CD4-positive, alpha-beta memory T cell (primary cell): ENCODE measurements around the gene SOX8. TPM values are rescaled to one million over a fixed set of nuclear protein-coding genes. Genes with fewer than 3 reads are reported as not detected.

Source experiments
- CTCF ChIA-PET: fragments of 350-600 bp; sonication (Branson Sonifier 250); formaldehyde crosslinking; loops from one replicate; lab custom pipeline; 2021; ENCODE audit warnings: inconsistent platforms; ENCODE audit not compliant: partially characterized antibody; lab: Charles Lee
- POLR2A ChIA-PET: fragments of 350-600 bp; sonication (Branson Sonifier 250); formaldehyde crosslinking; loops from one replicate; lab custom pipeline; 2021; ENCODE audit not compliant: partially characterized antibody; lab: Charles Lee
- DNase-seq, 5 donors: peaks; one replicate each; pipeline versions ENCODE4 v3.0.0 to v3.0.0-alpha.2; 2020 to 2022; ENCODE audit warnings: mixed read lengths in 1 of 5
- H3K27ac ChIP-seq: one replicate; pipeline ENCODE4 v1.7.0; 2013; ENCODE audit warnings: low read depth, low read length
- H3K27me3 ChIP-seq: 2 replicates; pipeline ENCODE4 v1.7.0; 2013; ENCODE audit warnings: mild to moderate bottlenecking, low read length, moderate library complexity; ENCODE audit not compliant: insufficient read depth
- H3K36me3 ChIP-seq: 2 replicates; pipeline ENCODE4 v1.7.0; 2013; ENCODE audit warnings: mild to moderate bottlenecking, low read length, moderate library complexity; ENCODE audit not compliant: insufficient read depth
- H3K4me1 ChIP-seq: 2 replicates; pipeline ENCODE4 v1.7.0; 2013; ENCODE audit warnings: mild to moderate bottlenecking, low read length, moderate library complexity; ENCODE audit not compliant: insufficient read depth
- H3K4me3 ChIP-seq, 2 donors: one replicate each; pipeline ENCODE4 v1.7.0; 2013; ENCODE audit warnings: low read length in 2 of 2, mild to moderate bottlenecking in 1 of 2
- H3K9me3 ChIP-seq, 2 donors: one replicate each; pipeline ENCODE4 v1.7.0; 2013; ENCODE audit warnings: low read length in 2 of 2, control low read depth in 1 of 2; ENCODE audit not compliant: control insufficient read depth in 1 of 2
- H3K27ac Mint-ChIP-seq, 7 donors: one replicate each; pipeline ENCODE4 v1.8.0; 2020 to 2021; ENCODE audit warnings: mixed read lengths in 7 of 7, mild to moderate bottlenecking in 6 of 7, inconsistent platforms in 3 of 7, moderate library complexity in 3 of 7
- H3K27me3 Mint-ChIP-seq, 2 donors: one replicate each; pipeline ENCODE4 v1.8.0; 2020 to 2021; ENCODE audit warnings: mixed read lengths in 2 of 2
- H3K36me3 Mint-ChIP-seq, 2 donors: one replicate each; pipeline ENCODE4 v1.8.0; 2020 to 2021; ENCODE audit warnings: mixed read lengths in 2 of 2, inconsistent platforms in 1 of 2, mild to moderate bottlenecking in 1 of 2
- H3K4me1 Mint-ChIP-seq, 4 donors: one replicate each; pipeline ENCODE4 v1.8.0; 2020 to 2021; ENCODE audit warnings: mixed read lengths in 4 of 4, mild to moderate bottlenecking in 1 of 4
- H3K4me3 Mint-ChIP-seq, 8 donors: one replicate each; pipeline ENCODE4 v1.8.0; 2020 to 2021; ENCODE audit warnings: mixed read lengths in 8 of 8, mild to moderate bottlenecking in 7 of 8, moderate library complexity in 6 of 8, inconsistent platforms in 3 of 8
- H3K9me3 Mint-ChIP-seq, 8 donors: one replicate each; pipeline ENCODE4 v1.8.0; 2020 to 2021; ENCODE audit warnings: mixed read lengths in 8 of 8, mild to moderate bottlenecking in 5 of 8, inconsistent platforms in 3 of 8, moderate library complexity in 1 of 8
- intact Hi-C: fragments of 100-400 bp; cut with micrococcal nuclease; formaldehyde crosslinking; loops from one replicate; pipeline ENCODE4 v1.15.1; 2023
- polyA plus RNA-seq, 2 donors: library from polyadenylated mRNA; unstranded; fragments of 300-500 nt; fragmentation: Illumina TruSeq; gene quantifications; one replicate each; pipeline ENCODE4 v1.2.3, GENCODE V29; 2021
- total RNA-seq, 2 experiments: library from RNA; stranded (reverse); gene quantifications; one replicate each; pipeline ENCODE4 v1.2.3, GENCODE V29; 2021

The SOX8 gene
- total and polyA plus RNA-seq, 4 experiments from 2014 or later = 0.47 to 3.4 (median 2.4) TPM

DNA sequence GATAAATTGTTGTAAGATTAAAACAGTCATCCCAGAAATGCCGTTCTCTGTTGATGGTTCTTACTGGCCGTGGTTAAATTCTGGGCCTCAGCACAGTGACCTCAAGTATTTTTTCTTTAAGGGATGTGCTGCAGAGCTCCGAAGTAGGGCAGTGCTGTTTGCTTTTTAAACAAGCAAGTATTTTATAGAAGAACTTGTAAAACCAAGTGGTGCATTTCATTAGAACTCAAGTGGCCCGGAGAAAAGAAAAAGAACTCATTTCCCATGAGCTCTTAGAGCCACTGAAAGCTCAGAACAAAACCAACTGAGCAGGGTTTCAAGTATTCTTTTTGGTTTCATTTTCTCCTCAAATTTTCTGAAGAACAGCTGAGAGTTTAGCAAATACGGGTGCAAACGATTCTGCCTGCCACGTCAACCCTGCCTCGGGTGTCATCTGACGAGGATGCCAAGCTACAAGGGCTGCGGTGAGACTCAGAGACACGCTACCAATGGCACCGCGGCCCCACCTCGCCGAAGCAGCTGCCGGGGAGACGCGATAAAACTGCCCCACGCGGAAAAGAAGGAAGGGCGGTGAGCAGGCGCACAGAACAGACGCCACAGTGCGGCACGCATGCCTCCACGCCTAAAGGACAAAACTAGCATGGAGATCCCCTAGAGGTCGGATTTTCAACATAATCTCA lies 17.1 kb upstream of the SOX8 start:
- H3K27me3 ChIP-seq = no peaks in the 10 kb centered on the region
- peak overlapping the region; percentile 70 for H3K27ac ChIP-seq
- Mint-ChIP-seq H3K4me3 (peak overlapping the region; percentile 69 to 88 (median 84)), H3K36me3 (peaks cover 25 to 27% of the 10 kb centered on the region in 2 donors), H3K27ac (peak overlapping the region; percentile 79 to 98 (median 95)), H3K4me1 (peaks cover 23 to 58% (median 44%) of the 10 kb centered on the region in 4 donors), H3K27me3 (no peaks in the 10 kb centered on the region), H3K9me3 (peaks cover 0 to 4% (median 0%) of the 10 kb centered on the region in 8 donors)
- ChIA-PET CTCF (interaction anchor here (0.9 to 1.9 kb wide), 7 partner anchors 16 to 252 kb away, joined by 3 to 9 read pairs (median 4); partner anchors contain the start of gene SOX8), POLR2A (interaction anchor here (0.8 to 10.8 kb wide), 11 partner anchors 9 to 269 kb away, joined by 3 to 120 read pairs (median 5); partner anchors contain the start of gene SOX8)
- peaks cover 37% of the 10 kb centered on the region for H3K4me1 ChIP-seq
- no peaks in the 10 kb centered on the region for H3K36me3 ChIP-seq
- H3K9me3 ChIP-seq = no peaks in the 10 kb centered on the region
- DNase-seq = peak; percentile 74 to 92 (median 86)
- intact Hi-C loops = loop anchor here (5.0 kb wide), 1 partner anchor 33 kb away; no protein-coding TSS in a partner anchor
- H3K4me3 ChIP-seq = peak overlapping the region; percentile 30 to 34

DNA sequence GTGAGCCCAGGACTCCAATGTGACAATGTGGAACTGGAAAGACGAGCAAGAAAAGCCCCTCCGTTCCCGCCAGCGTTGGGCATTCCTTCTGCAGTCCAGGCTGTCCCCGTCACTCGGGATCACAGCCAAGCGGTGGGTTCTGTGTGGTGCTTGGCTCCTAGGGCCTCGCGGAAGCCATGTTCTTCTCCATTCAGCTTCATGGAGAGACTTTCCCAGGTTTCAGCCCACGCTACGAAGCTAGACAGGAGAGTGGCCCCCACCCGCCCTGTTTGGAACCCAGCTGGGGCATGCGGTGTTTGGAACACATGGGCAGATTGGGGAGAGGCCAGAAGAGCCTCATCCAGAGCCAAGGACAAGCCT lies 16.6 kb upstream of the SOX8 start:
- H3K36me3 ChIP-seq = no peaks in the 10 kb centered on the region
- ChIA-PET POLR2A (interaction anchor here (0.7 to 10.8 kb wide), 8 partner anchors 12 to 270 kb away, joined by 3 to 120 read pairs (median 9); partner anchors contain the start of gene SOX8), CTCF (interaction anchor here (0.8 to 1.9 kb wide), 8 partner anchors 16 to 253 kb away, joined by 3 to 9 read pairs (median 4); partner anchors contain the start of gene SOX8)
- H3K4me3 ChIP-seq = peak overlapping the region in 1 of 2 donors; percentile 22
- Mint-ChIP-seq H3K27ac (peak overlapping the region; percentile 79 to 98 (median 95)), H3K27me3 (no peaks in the 10 kb centered on the region), H3K4me3 (peak overlapping the region; percentile 69 to 88 (median 84)), H3K9me3 (peaks cover 0 to 3% (median 0%) of the 10 kb centered on the region in 8 donors), H3K4me1 (peaks cover 23 to 58% (median 44%) of the 10 kb centered on the region in 4 donors), H3K36me3 (peaks cover 25 to 27% of the 10 kb centered on the region in 2 donors)
- H3K9me3 ChIP-seq = no peaks in the 10 kb centered on the region
- no peak for DNase-seq
- intact Hi-C loops = no loop called here
- peaks cover 42% of the 10 kb centered on the region for H3K4me1 ChIP-seq
- H3K27ac ChIP-seq = peak overlapping the region; percentile 70
- H3K27me3 ChIP-seq = no peaks in the 10 kb centered on the region

DNA sequence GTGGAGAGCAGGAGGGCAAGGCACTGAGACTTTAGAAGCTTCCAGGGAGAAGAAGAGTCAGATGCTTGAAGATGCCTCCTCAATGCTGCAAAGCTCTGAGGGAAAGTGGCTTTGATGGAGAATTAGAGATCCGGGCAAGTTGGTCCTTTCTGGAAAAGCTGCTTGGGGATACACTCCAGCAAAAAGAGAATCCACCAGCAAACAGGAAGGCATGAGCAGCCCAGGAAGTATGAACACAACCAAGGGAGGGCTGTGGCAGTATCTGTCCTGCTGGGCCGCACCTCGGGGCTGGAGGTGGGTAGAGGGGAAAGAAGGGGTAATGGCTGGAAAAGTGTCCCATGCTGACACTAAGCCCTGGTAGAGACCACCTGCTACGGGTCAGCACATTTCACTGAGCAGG lies 16.1 kb upstream of the SOX8 start:
- Mint-ChIP-seq H3K4me3 (peak overlapping the region in 3 of 8 donors; percentile 25 to 43 (median 29)), H3K27ac (peak overlapping the region; percentile 79 to 98 (median 95)), H3K27me3 (no peaks in the 10 kb centered on the region), H3K4me1 (peaks cover 23 to 58% (median 44%) of the 10 kb centered on the region in 4 donors), H3K9me3 (peaks cover 0 to 3% (median 0%) of the 10 kb centered on the region in 8 donors), H3K36me3 (peaks cover 25 to 27% of the 10 kb centered on the region in 2 donors)
- POLR2A ChIA-PET = interaction anchor here (0.7 to 10.8 kb wide), 5 partner anchors 16 to 270 kb away, joined by 3 to 120 read pairs (median 31); partner anchors contain the start of gene SOX8
- no peaks in the 10 kb centered on the region for H3K36me3 ChIP-seq
- CTCF ChIA-PET = interaction anchor here (0.6 to 0.8 kb wide), 2 partner anchors 91 to 961 kb away, joined by 3 read pairs; no protein-coding TSS in a partner anchor
- peaks cover 43% of the 10 kb centered on the region for H3K4me1 ChIP-seq
- no peaks in the 10 kb centered on the region for H3K9me3 ChIP-seq
- H3K4me3 ChIP-seq = no peak overlapping the region
- intact Hi-C loops = no loop called here
- peak overlapping the region; percentile 70 for H3K27ac ChIP-seq
- no peak for DNase-seq
- H3K27me3 ChIP-seq = no peaks in the 10 kb centered on the region

DNA sequence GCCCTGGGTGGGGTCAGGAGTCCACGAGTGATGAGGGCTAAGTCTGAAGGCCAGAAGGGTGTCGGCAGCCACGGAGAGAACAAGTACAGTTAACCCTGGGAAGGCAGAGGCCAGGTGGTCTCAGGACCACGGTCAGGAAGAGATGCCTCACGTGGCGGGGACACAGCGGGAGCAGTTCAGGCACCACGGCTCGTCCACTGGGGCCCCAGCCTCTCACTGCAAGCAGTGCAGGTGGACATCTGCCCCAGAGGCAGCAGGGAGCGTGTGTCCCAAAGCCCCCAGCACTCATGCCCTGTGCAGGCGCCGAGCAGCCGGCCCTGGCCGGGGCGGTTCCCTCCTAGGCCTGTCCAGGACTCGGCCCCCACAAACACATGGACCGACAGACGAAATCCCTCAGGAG lies 15.5 kb upstream of the SOX8 start:
- H3K36me3 Mint-ChIP-seq = peaks cover 25 to 27% of the 10 kb centered on the region in 2 donors
- Histone ChIP-seq H3K27me3 (no peaks in the 10 kb centered on the region), H3K9me3 (no peaks in the 10 kb centered on the region), H3K27ac (no peak overlapping the region), H3K4me3 (no peak overlapping the region), H3K4me1 (peaks cover 43% of the 10 kb centered on the region), H3K36me3 (no peaks in the 10 kb centered on the region)
- H3K27ac Mint-ChIP-seq = peak overlapping the region in 6 of 7 donors; percentile 53 to 95 (median 80)
- DNase-seq = no peak
- intact Hi-C loops = no loop called here
- H3K4me1 Mint-ChIP-seq = peaks cover 23 to 58% (median 44%) of the 10 kb centered on the region in 4 donors
- CTCF ChIA-PET = no interaction called here
- POLR2A ChIA-PET = interaction anchor here (0.7 to 10.8 kb wide), 4 partner anchors 15 to 270 kb away, joined by 3 to 120 read pairs (median 42); partner anchors contain the start of gene SOX8
- H3K4me3 Mint-ChIP-seq = peak overlapping the region in 2 of 8 donors; percentile 25
- no peaks in the 10 kb centered on the region for H3K27me3 Mint-ChIP-seq
- H3K9me3 Mint-ChIP-seq = peaks cover 0 to 3% (median 0%) of the 10 kb centered on the region in 8 donors

DNA sequence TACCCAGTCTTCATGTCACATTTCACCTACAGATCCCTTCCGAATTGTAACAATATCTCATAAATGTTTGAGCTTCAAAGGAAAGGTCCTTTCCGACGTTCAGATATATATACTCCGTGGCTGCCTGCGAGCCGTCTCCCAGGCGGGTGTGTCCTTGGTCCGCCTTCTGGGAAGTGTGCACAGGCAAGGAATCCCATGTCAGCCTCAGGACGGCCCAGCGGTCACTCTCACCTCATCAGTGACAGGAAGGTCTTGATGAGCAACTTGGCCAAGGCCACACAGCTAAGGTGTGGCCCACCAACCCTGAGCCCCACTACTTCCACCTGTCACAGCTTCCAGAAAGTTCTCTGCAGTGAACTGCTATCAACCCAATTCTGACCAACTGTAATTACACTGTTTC lies 15.1 kb upstream of the SOX8 start:
- Histone ChIP-seq H3K4me3 (no peak overlapping the region), H3K9me3 (no peaks in the 10 kb centered on the region), H3K36me3 (no peaks in the 10 kb centered on the region), H3K27ac (no peak overlapping the region), H3K27me3 (no peaks in the 10 kb centered on the region), H3K4me1 (peaks cover 43% of the 10 kb centered on the region)
- ChIA-PET POLR2A (interaction anchor here (3.8 to 10.8 kb wide), 2 partner anchors 15 to 31 kb away, joined by 54 to 120 read pairs; partner anchors contain the start of gene SOX8), CTCF (no interaction called here)
- peaks cover 25 to 27% of the 10 kb centered on the region in 2 donors for H3K36me3 Mint-ChIP-seq
- H3K9me3 Mint-ChIP-seq = peaks cover 0 to 3% (median 0%) of the 10 kb centered on the region in 8 donors
- peak overlapping the region in 2 of 8 donors; percentile 20 to 25 for H3K4me3 Mint-ChIP-seq
- no peak for DNase-seq
- H3K27me3 Mint-ChIP-seq = no peaks in the 10 kb centered on the region
- peak overlapping the region in 5 of 7 donors; percentile 57 to 85 (median 64) for H3K27ac Mint-ChIP-seq
- H3K4me1 Mint-ChIP-seq = peaks cover 25 to 62% (median 46%) of the 10 kb centered on the region in 4 donors
- intact Hi-C loops = no loop called here

DNA sequence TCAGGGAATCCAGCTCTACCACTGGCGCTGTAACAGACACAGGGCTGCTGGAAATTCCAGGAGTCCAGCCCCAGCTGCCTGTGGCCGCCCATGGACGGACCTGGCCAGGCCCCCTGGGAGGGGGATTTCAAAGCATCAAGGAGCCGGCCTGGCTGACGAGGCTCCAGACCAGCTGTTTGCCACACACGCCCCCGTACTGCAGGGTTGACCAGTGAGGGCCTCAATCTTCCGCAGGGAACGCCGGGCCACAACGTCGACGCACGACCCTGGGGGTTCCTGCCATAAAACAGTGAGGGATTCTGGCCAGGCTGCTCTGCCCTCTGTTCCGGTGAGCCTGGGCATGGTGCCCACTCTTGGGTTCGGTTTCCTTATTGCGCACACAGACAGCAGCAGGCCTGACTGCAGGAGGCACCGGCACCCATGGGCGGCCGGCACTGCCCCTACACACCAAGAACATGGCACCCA lies 14.5 kb upstream of the SOX8 start:
- H3K9me3 ChIP-seq = no peaks in the 10 kb centered on the region
- no peak overlapping the region for H3K4me3 ChIP-seq
- ChIA-PET POLR2A (interaction anchor here (10.8 kb wide), 1 partner anchor 14 kb away, joined by 120 read pairs; the partner anchor contains the start of gene SOX8), CTCF (no interaction called here)
- Mint-ChIP-seq H3K9me3 (peaks cover 0 to 3% (median 0%) of the 10 kb centered on the region in 8 donors), H3K4me3 (no peak overlapping the region), H3K4me1 (peaks cover 27 to 63% (median 49%) of the 10 kb centered on the region in 4 donors), H3K36me3 (peaks cover 25 to 27% of the 10 kb centered on the region in 2 donors), H3K27ac (peak overlapping the region in 1 of 7 donors; percentile 64), H3K27me3 (no peaks in the 10 kb centered on the region)
- no peaks in the 10 kb centered on the region for H3K36me3 ChIP-seq
- DNase-seq = no peak
- intact Hi-C loops = no loop called here
- no peak overlapping the region for H3K27ac ChIP-seq
- peaks cover 43% of the 10 kb centered on the region for H3K4me1 ChIP-seq
- H3K27me3 ChIP-seq = no peaks in the 10 kb centered on the region
